H9 (cell line): Measurements from ENCODE around the gene SIRPB1. TPM values are rescaled to one million over a fixed set of nuclear protein-coding genes. Genes with fewer than 3 reads are reported as not detected.

Experiments
- DNase-seq: peaks from one replicate; pipeline ENCODE4 v3.0.0-alpha.2; 2017
- H2AFZ ChIP-seq: one replicate; pipeline ENCODE4 v1.6.1; 2013; ENCODE audit warnings: mild to moderate bottlenecking, low read length, control low read depth, moderate library complexity
- H2AK5ac ChIP-seq: 2 replicates; pipeline ENCODE4 v1.6.1; 2013; ENCODE audit warnings: low read length, control low read depth, mixed read lengths; ENCODE audit not compliant: insufficient read length
- H2BK120ac ChIP-seq: one replicate; pipeline ENCODE4 v1.6.1; 2013; ENCODE audit warnings: low read depth, mild to moderate bottlenecking, low read length, control low read depth, inconsistent platforms; ENCODE audit not compliant: poor library complexity, severe bottlenecking
- H2BK12ac ChIP-seq: 2 replicates; pipeline ENCODE4 v1.6.1; 2013; ENCODE audit warnings: low read length, control low read depth, mixed read lengths, low read depth; ENCODE audit not compliant: insufficient read length
- H2BK15ac ChIP-seq: 2 replicates; pipeline ENCODE4 v1.6.1; 2013; ENCODE audit warnings: low read depth, low read length, control low read depth
- H2BK20ac ChIP-seq: one replicate; pipeline ENCODE4 v1.6.1; 2013; ENCODE audit warnings: low read depth, mild to moderate bottlenecking, low read length, control low read depth, inconsistent platforms; ENCODE audit not compliant: poor library complexity, severe bottlenecking
- H2BK5ac ChIP-seq: 2 replicates; pipeline ENCODE4 v1.6.1; 2013; ENCODE audit warnings: low read length, control low read depth, mixed read lengths; ENCODE audit not compliant: insufficient read length
- H3K14ac ChIP-seq: 2 replicates; pipeline ENCODE4 v1.6.1; 2013; ENCODE audit warnings: low read length, control low read depth; ENCODE audit not compliant: insufficient read depth
- H3K18ac ChIP-seq: 2 replicates; pipeline ENCODE4 v1.6.1; 2013; ENCODE audit warnings: low read depth, mild to moderate bottlenecking, mixed read lengths, low read length, control low read depth; ENCODE audit not compliant: insufficient read length
- H3K23ac ChIP-seq: 2 replicates; pipeline ENCODE4 v1.6.1; 2013; ENCODE audit warnings: low read length, control low read depth, mixed read lengths, low read depth; ENCODE audit not compliant: insufficient read length
- H3K23me2 ChIP-seq: 2 replicates; pipeline ENCODE4 v1.6.1; 2013; ENCODE audit warnings: low read depth, mild to moderate bottlenecking, mixed read lengths, low read length, control low read depth; ENCODE audit not compliant: insufficient read length, poor library complexity, severe bottlenecking
- H3K27ac ChIP-seq: 2 replicates; pipeline ENCODE4 v1.5.1; 2013; ENCODE audit warnings: low read length, control low read depth, mixed read lengths, low read depth; ENCODE audit not compliant: insufficient read length
- H3K27me3 ChIP-seq: 2 replicates; pipeline ENCODE4 v1.6.1; 2013; ENCODE audit warnings: low read length, control low read depth, inconsistent platforms; ENCODE audit not compliant: insufficient read depth
- H3K4ac ChIP-seq: 2 replicates; pipeline ENCODE4 v1.6.1; 2013; ENCODE audit warnings: low read depth, mild to moderate bottlenecking, control low read depth, inconsistent platforms, low read length, moderate library complexity
- H3K4me1 ChIP-seq: 2 replicates; pipeline ENCODE4 v1.6.1; 2013; ENCODE audit warnings: low read length, control low read depth, inconsistent platforms; ENCODE audit not compliant: insufficient read depth
- H3K4me2 ChIP-seq: 2 replicates; pipeline ENCODE4 v1.6.1; 2013; ENCODE audit warnings: low read length, control low read depth, mixed read lengths; ENCODE audit not compliant: insufficient read length, insufficient read depth
- H3K56ac ChIP-seq: 2 replicates; pipeline ENCODE4 v1.6.1; 2013; ENCODE audit warnings: low read depth, mild to moderate bottlenecking, mixed read lengths, low read length, control low read depth; ENCODE audit not compliant: insufficient read length
- H3K79me1 ChIP-seq: 2 replicates; pipeline ENCODE4 v1.6.1; 2013; ENCODE audit warnings: low read depth, mild to moderate bottlenecking, moderate library complexity, low read length, control low read depth, inconsistent platforms; ENCODE audit not compliant: insufficient read depth, poor library complexity, severe bottlenecking
- H3K79me2 ChIP-seq: 2 replicates; pipeline ENCODE4 v1.6.1; 2013; ENCODE audit warnings: low read length, control low read depth, inconsistent platforms; ENCODE audit not compliant: insufficient read depth
- H3K9ac ChIP-seq: 2 replicates; pipeline ENCODE4 v1.6.1; 2013; ENCODE audit warnings: low read length, control low read depth, mixed read lengths; ENCODE audit not compliant: insufficient read length; ENCODE audit errors: extremely low read depth
- H3K9me3 ChIP-seq: one replicate; pipeline ENCODE4 v1.6.1; 2013; ENCODE audit warnings: low read depth, low read length, inconsistent platforms; ENCODE audit not compliant: control insufficient read depth
- H3T11ph ChIP-seq: one replicate; pipeline ENCODE4 v1.6.1; 2013; ENCODE audit warnings: mild to moderate bottlenecking, low read length, control low read depth, inconsistent platforms
- H4K20me1 ChIP-seq: one replicate; pipeline ENCODE4 v1.6.1; 2013; ENCODE audit not compliant: control insufficient read depth, insufficient read length, insufficient read depth
- H4K5ac ChIP-seq: 2 replicates; pipeline ENCODE4 v1.6.1; 2013; ENCODE audit warnings: low read depth, mild to moderate bottlenecking, mixed read lengths, low read length, control low read depth; ENCODE audit not compliant: insufficient read length
- H4K8ac ChIP-seq: replicated peaks from 2 replicates; pipeline ENCODE4 v1.6.1; 2013; ENCODE audit warnings: low read length, control low read depth, mixed read lengths, low read depth; ENCODE audit not compliant: insufficient read length
- H4K91ac ChIP-seq: 2 replicates; pipeline ENCODE4 v1.6.1; 2013; ENCODE audit warnings: low read depth, mild to moderate bottlenecking, moderate library complexity, mixed read lengths, low read length, control low read depth; ENCODE audit not compliant: insufficient read length
- H3K27ac Mint-ChIP-seq, 3 experiments: 2 replicates in 2 of 3; 3 replicates in 1 of 3; pipeline ENCODE4 v1.8.0; 2020 to 2021; ENCODE audit warnings: mixed read lengths in 3 of 3, mild to moderate bottlenecking in 1 of 3, moderate library complexity in 1 of 3
- H3K27me3 Mint-ChIP-seq: 2 replicates; pipeline ENCODE4 v1.8.0; 2021; ENCODE audit warnings: low read depth, mild to moderate bottlenecking, moderate library complexity, mixed read lengths
- H3K36me3 Mint-ChIP-seq, 3 experiments: 2 replicates in 2 of 3; 3 replicates in 1 of 3; pipeline ENCODE4 v1.8.0; 2020 to 2021; ENCODE audit warnings: low read depth in 3 of 3, mixed read lengths in 3 of 3; ENCODE audit not compliant: insufficient read depth in 1 of 3
- H3K4me1 Mint-ChIP-seq, 2 experiments: 2 replicates each; pipeline ENCODE4 v1.8.0; 2020; ENCODE audit warnings: mixed read lengths in 2 of 2
- H3K4me3 Mint-ChIP-seq, 2 experiments: 2 replicates in 1 of 2; 3 replicates in 1 of 2; pipeline ENCODE4 v1.8.0; 2020 to 2021; ENCODE audit warnings: mild to moderate bottlenecking in 2 of 2, mixed read lengths in 2 of 2, moderate library complexity in 1 of 2
- H3K9me3 Mint-ChIP-seq, 2 experiments: 2 replicates in 1 of 2; 3 replicates in 1 of 2; pipeline ENCODE4 v1.8.0; 2020; ENCODE audit warnings: mild to moderate bottlenecking in 2 of 2, mixed read lengths in 2 of 2, moderate library complexity in 1 of 2
- total RNA-seq: library from RNA; stranded (reverse); gene quantifications from 2 replicates; pipeline ENCODE4 v1.2.1, GENCODE V29; 2021
- TF ChIP-seq, protein P1 (sequence below): fragments of 200-600 bp; sonication (generic); conservative IDR thresholded peaks from 3 replicates; pipeline ENCODE4 v1.8.0; 2021; ENCODE audit warnings: antibody characterized with exemption, mild to moderate bottlenecking

The SIRPB1 gene
- total RNA-seq, 1 experiment from 2014 or later = 1.0 TPM

DNA sequence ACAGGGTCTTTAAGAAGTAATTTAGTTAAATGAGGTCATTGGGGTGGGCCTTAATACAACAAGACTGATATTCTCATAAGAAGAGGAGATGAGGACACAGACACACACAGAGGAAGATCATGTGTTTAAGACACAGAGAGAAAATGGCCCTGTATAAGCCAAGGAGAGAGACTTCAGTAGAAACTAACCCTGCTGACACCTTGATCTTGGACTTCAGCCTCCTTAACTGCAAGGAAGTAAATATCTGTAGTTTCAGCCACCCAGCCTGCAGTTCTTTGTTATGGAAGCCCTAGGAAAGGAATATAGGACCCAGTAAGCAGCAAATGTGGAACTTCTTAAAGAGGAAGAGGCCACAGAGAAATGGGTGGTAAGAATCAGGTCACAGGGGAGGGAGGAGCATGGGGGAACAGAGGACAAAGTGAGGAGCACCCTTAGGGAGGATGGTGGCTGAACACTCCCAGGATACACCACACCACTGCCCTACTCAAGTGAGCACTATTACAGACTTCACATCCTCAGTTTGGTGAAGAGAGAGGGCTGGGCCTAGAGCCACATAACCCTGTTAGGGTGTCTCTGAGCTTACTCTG, 762 bp downstream of the SIRPB1 start:
- no peak overlapping the region for H2AK5ac ChIP-seq

More for the DNA sequence above, 762 bp downstream of the SIRPB1 start:
- Histone ChIP-seq H3K27ac (no peak overlapping the region), H4K91ac (no peak overlapping the region), H2AFZ (no peak overlapping the region), H3K9me3 (no peaks in the 10 kb centered on the region), H3K4me1 (no peaks in the 10 kb centered on the region), H4K5ac (no peak overlapping the region), H3K27me3 (no peaks in the 10 kb centered on the region), H4K20me1 (no peaks in the 10 kb centered on the region), H3K23ac (no peak overlapping the region), H2BK20ac (no peak overlapping the region), H2BK120ac (no peak overlapping the region), H3T11ph (no peak overlapping the region), H4K8ac (no peak overlapping the region), H3K4me2 (no peak overlapping the region), H3K9ac (no peak overlapping the region), H3K14ac (no peak overlapping the region), H3K23me2 (no peaks in the 10 kb centered on the region), H2BK15ac (no peak overlapping the region), H3K56ac (no peak overlapping the region), H2BK5ac (no peak overlapping the region), H3K79me1 (no peaks in the 10 kb centered on the region), H3K79me2 (no peaks in the 10 kb centered on the region), H2BK12ac (no peak overlapping the region), H3K4ac (no peak overlapping the region), H3K18ac (no peak overlapping the region)
- TF ChIP-seq, protein P1, sequence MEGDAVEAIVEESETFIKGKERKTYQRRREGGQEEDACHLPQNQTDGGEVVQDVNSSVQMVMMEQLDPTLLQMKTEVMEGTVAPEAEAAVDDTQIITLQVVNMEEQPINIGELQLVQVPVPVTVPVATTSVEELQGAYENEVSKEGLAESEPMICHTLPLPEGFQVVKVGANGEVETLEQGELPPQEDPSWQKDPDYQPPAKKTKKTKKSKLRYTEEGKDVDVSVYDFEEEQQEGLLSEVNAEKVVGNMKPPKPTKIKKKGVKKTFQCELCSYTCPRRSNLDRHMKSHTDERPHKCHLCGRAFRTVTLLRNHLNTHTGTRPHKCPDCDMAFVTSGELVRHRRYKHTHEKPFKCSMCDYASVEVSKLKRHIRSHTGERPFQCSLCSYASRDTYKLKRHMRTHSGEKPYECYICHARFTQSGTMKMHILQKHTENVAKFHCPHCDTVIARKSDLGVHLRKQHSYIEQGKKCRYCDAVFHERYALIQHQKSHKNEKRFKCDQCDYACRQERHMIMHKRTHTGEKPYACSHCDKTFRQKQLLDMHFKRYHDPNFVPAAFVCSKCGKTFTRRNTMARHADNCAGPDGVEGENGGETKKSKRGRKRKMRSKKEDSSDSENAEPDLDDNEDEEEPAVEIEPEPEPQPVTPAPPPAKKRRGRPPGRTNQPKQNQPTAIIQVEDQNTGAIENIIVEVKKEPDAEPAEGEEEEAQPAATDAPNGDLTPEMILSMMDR = no peak
- H3K4me1 Mint-ChIP-seq = peaks cover 8% of the 10 kb centered on the region in 2 experiments
- peaks cover 3% of the 10 kb centered on the region; the same call in 1 of the 2 replicates for H3K27me3 Mint-ChIP-seq
- H3K36me3 Mint-ChIP-seq = no peaks in the 10 kb centered on the region; a peak in 1 of 7 replicates
- no peak overlapping the region for H3K27ac Mint-ChIP-seq
- no peak overlapping the region for H3K4me3 Mint-ChIP-seq
- peaks cover 2 to 4% of the 10 kb centered on the region in 2 experiments for H3K9me3 Mint-ChIP-seq
- no peak for DNase-seq
